Thyroid gland (tissue), 4 donors: ENCODE measurements around the gene TDRKH. TPM values are rescaled to one million over a fixed set of nuclear protein-coding genes. Genes with fewer than 3 reads are reported as not detected.
"Not testable (repeated sequence)": the region's sequence is repeated elsewhere in the genome, so short reads cannot be mapped to it uniquely, and the experiment has no call there.

Experiments
- DNase-seq, 2 donors: peaks; one replicate each; pipeline ENCODE4 v3.0.0-alpha.2; 2019
- H3K27ac ChIP-seq, 3 donors: fragments of 200-600 bp; sonication (generic); 1 replicate in 2 of 3; 2 replicates in 1 of 3; pipeline ENCODE4 v1.5.1; 2016 to 2019; ENCODE audit warnings: mild to moderate bottlenecking in 1 of 3, moderate library complexity in 1 of 3
- H3K27me3 ChIP-seq: fragments of 200-600 bp; sonication (generic); one replicate; pipeline ENCODE4 v1.5.1; 2019
- H3K36me3 ChIP-seq, 2 donors: fragments of 200-600 bp; sonication (generic); one replicate each; pipeline ENCODE4 v1.5.1; 2016 to 2019
- H3K4me1 ChIP-seq, 2 donors: fragments of 200-600 bp; sonication (generic); one replicate each; pipeline ENCODE4 v1.5.1; 2017 to 2019
- H3K4me3 ChIP-seq, 3 donors: fragments of 200-600 bp; sonication (generic); replicated peaks in 1 of 3; 1 replicate in 2 of 3; 2 replicates in 1 of 3; pipeline ENCODE4 v1.5.1; 2016; ENCODE audit warnings: mild to moderate bottlenecking in 1 of 3
- H3K9me3 ChIP-seq: fragments of 200-600 bp; sonication (generic); one replicate; pipeline ENCODE4 v1.5.1; 2017
- CTCF ChIP-seq, 6 experiments: fragments of 200-600 bp in 3 of 6; fragments of 450-650 bp in 3 of 6; sonication (generic) in 3 of 6; IDR thresholded peaks; one replicate each; pipeline ENCODE4 v1.5.1; 2016 to 2019; ENCODE audit warnings: antibody characterized with exemption in 6 of 6, mild to moderate bottlenecking in 2 of 6, inconsistent platforms in 1 of 6, moderate library complexity in 1 of 6
- POLR2A ChIP-seq, 2 donors: fragments of 450-650 bp; IDR thresholded peaks; one replicate each; pipeline ENCODE4 v1.6.1; 2017; ENCODE audit warnings: antibody characterized with exemption in 2 of 2, mild to moderate bottlenecking in 2 of 2, moderate library complexity in 1 of 2
- WGBS, 2 donors: methylation state at CpG; one replicate each; pipeline ENCODE4 v1.1.5; 2017; 5-methylcytosine and 5-hydroxymethylcytosine counted together
- intact Hi-C: fragments of 100-400 bp; cut with DNase I; formaldehyde crosslinking; loops from one replicate; pipeline ENCODE4 v1.15.1; 2023
- total RNA-seq, 4 donors: library from RNA; depleted of rRNA; stranded (reverse); fragments of >200 nt; gene quantifications; one replicate each; pipeline ENCODE4 v1.2.3, GENCODE V29; 2016

TDRKH gene
- total RNA-seq, 4 donors from 2014 or later = 10.8 to 17.1 (median 13.1) TPM

GRCh38 chr1:151768351-151769066 is 21.8 kb downstream of the TDRKH start:
- H3K9me3 ChIP-seq, H3K36me3 ChIP-seq, H3K4me3 ChIP-seq, H3K27me3 ChIP-seq, intact Hi-C loops: not testable (repeated sequence)
- Histone ChIP-seq H3K27ac (peak overlapping the region; percentile 66 to 83 (median 73)), H3K4me1 (peaks cover 25 to 26% of the 10 kb centered on the region in 2 donors)
- 25 to 29% methylated on average over 3 to 4 of the region's 7 CpGs for WGBS, 2 donors
- peak; percentile 48 to 55 for DNase-seq
- TF ChIP-seq POLR2A (IDR thresholded peaks at IDR 0.05) = peak in 1 of 2 donors; percentile 24

- peaks cover 25% of the 10 kb centered on the region in 2 donors for H3K4me1 ChIP-seq
- DNase-seq = no peak
- no peak for TF ChIP-seq POLR2A (IDR thresholded peaks at IDR 0.05)
- H3K36me3 ChIP-seq = peaks cover 12 to 14% of the 10 kb centered on the region in 2 donors
- H3K27ac ChIP-seq = peak overlapping the region; percentile 70 to 91 (median 90)
- intact Hi-C loops = no loop called here
- H3K4me3 ChIP-seq = peak overlapping the region in 2 of 3 donors; percentile 70 to 77
- WGBS, 2 donors = 47 to 48% methylated on average over 10 of the region's 10 CpGs
- no peaks in the 10 kb centered on the region for H3K27me3 ChIP-seq
- H3K9me3 ChIP-seq = no peaks in the 10 kb centered on the region
Observed at GRCh38 chr1:151763990-151764389, 26.3 kb downstream of the TDRKH start.

- intact Hi-C loops = no loop called here
- peak; percentile 80 to 83 for DNase-seq
Observed at GRCh38 chr1:151762941-151763921, 27.1 kb downstream of the TDRKH start, which contains the start of gene MRPL9. MRPL9 (minus strand) TSS chr1:151763496; CDS start chr1:151763479, 17 bp downstream.

GRCh38 chr1:151760597-151761385 is 29.5 kb downstream of the TDRKH start:
- Histone ChIP-seq H3K27ac (no peak overlapping the region), H3K9me3 (no peaks in the 10 kb centered on the region), H3K27me3 (no peaks in the 10 kb centered on the region), H3K4me1 (peaks cover 8 to 12% of the 10 kb centered on the region in 2 donors), H3K4me3 (no peak overlapping the region), H3K36me3 (peaks cover 12 to 23% of the 10 kb centered on the region in 2 donors)
- WGBS, 2 donors = 94% methylated on average over 7 of the region's 7 CpGs
- no peak for DNase-seq
- intact Hi-C loops = no loop called here
- TF ChIP-seq CTCF (IDR thresholded peaks at IDR 0.05) (no peak), POLR2A (IDR thresholded peaks at IDR 0.05) (no peak)

More at GRCh38 chr1:151762941-151763921, 27.1 kb downstream of the TDRKH start, which contains the start of gene MRPL9:
- Histone ChIP-seq H3K4me3 (peak within 1 kb of the TSS; percentile 61 to 77 (median 70)), H3K4me1 (peaks cover 25% of the 10 kb centered on the region in 2 donors), H3K36me3 (peaks cover 12 to 21% of the 10 kb centered on the region in 2 donors), H3K9me3 (no peaks in the 10 kb centered on the region), H3K27ac (peak within 1 kb of the TSS; percentile 70 to 91 (median 90)), H3K27me3 (no peaks in the 10 kb centered on the region)
- TF ChIP-seq POLR2A (IDR thresholded peaks at IDR 0.05) (peak in 1 of 2 donors; percentile 67), CTCF (IDR thresholded peaks at IDR 0.05) (no peak)
- 1% methylated on average over 16 to 46 of the region's 68 CpGs for WGBS, 2 donors

GRCh38 chr1:151759241-151759640 is 31.1 kb downstream of the TDRKH start:
- TF ChIP-seq POLR2A (IDR thresholded peaks at IDR 0.05) (no peak), CTCF (IDR thresholded peaks at IDR 0.05) (no peak)
- no peak for DNase-seq
- no peaks in the 10 kb centered on the region for H3K27me3 ChIP-seq
- H3K27ac ChIP-seq = no peak overlapping the region
- H3K4me3 ChIP-seq = no peak overlapping the region
- peaks cover 6 to 11% of the 10 kb centered on the region in 2 donors for H3K4me1 ChIP-seq
- H3K9me3 ChIP-seq = no peaks in the 10 kb centered on the region
- intact Hi-C loops = no loop called here
- H3K36me3 ChIP-seq = peaks cover 12 to 23% of the 10 kb centered on the region in 2 donors
